ENCODE measurements around the gene GNAZ.

- TF ChIP-seq, protein P1, sequence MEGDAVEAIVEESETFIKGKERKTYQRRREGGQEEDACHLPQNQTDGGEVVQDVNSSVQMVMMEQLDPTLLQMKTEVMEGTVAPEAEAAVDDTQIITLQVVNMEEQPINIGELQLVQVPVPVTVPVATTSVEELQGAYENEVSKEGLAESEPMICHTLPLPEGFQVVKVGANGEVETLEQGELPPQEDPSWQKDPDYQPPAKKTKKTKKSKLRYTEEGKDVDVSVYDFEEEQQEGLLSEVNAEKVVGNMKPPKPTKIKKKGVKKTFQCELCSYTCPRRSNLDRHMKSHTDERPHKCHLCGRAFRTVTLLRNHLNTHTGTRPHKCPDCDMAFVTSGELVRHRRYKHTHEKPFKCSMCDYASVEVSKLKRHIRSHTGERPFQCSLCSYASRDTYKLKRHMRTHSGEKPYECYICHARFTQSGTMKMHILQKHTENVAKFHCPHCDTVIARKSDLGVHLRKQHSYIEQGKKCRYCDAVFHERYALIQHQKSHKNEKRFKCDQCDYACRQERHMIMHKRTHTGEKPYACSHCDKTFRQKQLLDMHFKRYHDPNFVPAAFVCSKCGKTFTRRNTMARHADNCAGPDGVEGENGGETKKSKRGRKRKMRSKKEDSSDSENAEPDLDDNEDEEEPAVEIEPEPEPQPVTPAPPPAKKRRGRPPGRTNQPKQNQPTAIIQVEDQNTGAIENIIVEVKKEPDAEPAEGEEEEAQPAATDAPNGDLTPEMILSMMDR (IDR thresholded peaks at IDR 0.05; ENCODE audit: insufficient read depth, low read depth, low read length), result no peak
- no peak for TF ChIP-seq EZH2 (IDR thresholded peaks at IDR 0.05; ENCODE audit: insufficient read depth, low read length)
These were observed 16.5 kb downstream of the GNAZ start for GRCh38 chr22:23086787-23087186.

Measured in astrocyte (in vitro differentiated cells and primary cell).